GM12878 (cell line): ENCODE results near the gene CHRM4. TPM values are rescaled to one million over a fixed set of nuclear protein-coding genes. Genes with fewer than 3 reads are reported as not detected.

Source experiments
- CREM ChIP-seq: IDR thresholded peaks from 2 replicates; pipeline ENCODE4 v1.6.1; 2014; ENCODE audit warnings: antibody characterized with exemption, low read depth
- KDM1A ChIP-seq: fragments of 200-600 bp; sonication (generic); IDR thresholded peaks from 2 replicates; pipeline ENCODE4 v1.6.1; 2016; ENCODE audit warnings: borderline replicate concordance
- SUZ12 ChIP-seq: fragments of 200-600 bp; sonication (generic); IDR thresholded peaks from one replicate; pipeline ENCODE4 v1.6.1; 2018; ENCODE audit warnings: antibody characterized with exemption, mild to moderate bottlenecking; ENCODE audit not compliant: unreplicated experiment
- YY1 ChIP-seq: IDR thresholded peaks from 2 replicates; pipeline ENCODE4 v1.6.1; 2011; ENCODE audit warnings: low read depth, mild to moderate bottlenecking, low read length
- polyA plus RNA-seq, 11 experiments: library from polyadenylated mRNA; depleted of rRNA in 4 of 11; unstranded in 6 of 11; stranded (reverse) in 5 of 11; fragments of >200 nt; fragmentation: Nextera tagmentation in 4 of 11; fragmentation: Illumina TruSeq in 1 of 11; extraction: Ambion mirVana in 4 of 11; extraction: Trizol in 1 of 11; gene quantifications; 1 replicate in 1 of 11; 2 replicates in 10 of 11; pipeline versions ENCODE4 v1.2.1 to v1.2.3, GENCODE V29; 2011 to 2016; ENCODE audit warnings: inconsistent platforms in 2 of 11, missing spikeins in 2 of 11, low read depth in 1 of 11
- total RNA-seq, 4 experiments: library from RNA; depleted of rRNA in 3 of 4; stranded (reverse); fragments of >200 nt in 3 of 4; fragmentation: Illumina TruSeq in 1 of 4; extraction: Trizol in 1 of 4; gene quantifications; 2 replicates each; pipeline versions ENCODE4 v1.2.1 to v1.2.3, GENCODE V29; 2013 to 2021
- TF ChIP-seq, protein P1 (sequence below): fragments of 450-650 bp; IDR thresholded peaks from 2 replicates; pipeline ENCODE4 v1.6.1; 2017; ENCODE audit warnings: mild to moderate bottlenecking, moderate library complexity
- TF ChIP-seq, protein P2 (sequence below): fragments of 150-350 bp; IDR thresholded peaks from 2 replicates; pipeline ENCODE4 v1.6.1; 2014; ENCODE audit warnings: mild to moderate bottlenecking, low read depth, low read length
- TF ChIP-seq, protein P3 (sequence below): fragments of 450-650 bp; formaldehyde crosslinking; IDR thresholded peaks from 2 replicates; pipeline ENCODE4 v1.4.0; 2022; ENCODE audit warnings: mild to moderate bottlenecking, moderate library complexity

Gene CHRM4
- total and polyA plus RNA-seq, 10 of the 15 experiments (the other 5 are each of a cell fraction or from before 2014, with no cell fraction given): 0.12 to 0.23 (median 0.13) TPM; not detected in 7

DNA sequence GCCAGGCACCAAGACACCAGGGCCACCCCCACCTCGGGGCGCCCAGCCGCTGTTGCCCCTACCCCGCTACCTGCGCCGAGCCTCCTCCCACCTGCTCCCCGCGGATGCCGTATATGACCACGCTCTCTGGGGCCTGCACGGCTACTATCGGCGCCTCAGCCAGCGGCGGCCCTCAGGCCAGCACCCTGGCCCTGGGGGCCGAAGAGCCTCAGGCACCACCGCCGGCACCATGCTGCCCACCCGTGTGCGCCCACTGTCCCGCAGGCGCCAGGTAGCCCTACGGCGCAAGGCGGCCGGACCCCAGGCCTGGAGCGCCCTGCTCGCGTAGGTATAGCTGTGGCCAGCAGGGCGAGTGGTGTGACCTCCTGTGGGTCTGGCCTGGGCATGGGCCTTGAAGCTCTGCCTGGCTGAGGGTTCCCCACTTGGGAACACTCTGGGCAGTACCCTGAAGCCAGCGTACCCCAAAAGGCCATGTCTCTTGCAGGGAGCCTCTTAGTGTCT is 24.9 kb downstream of the CHRM4 start (continued):
- TF ChIP-seq, protein P1, sequence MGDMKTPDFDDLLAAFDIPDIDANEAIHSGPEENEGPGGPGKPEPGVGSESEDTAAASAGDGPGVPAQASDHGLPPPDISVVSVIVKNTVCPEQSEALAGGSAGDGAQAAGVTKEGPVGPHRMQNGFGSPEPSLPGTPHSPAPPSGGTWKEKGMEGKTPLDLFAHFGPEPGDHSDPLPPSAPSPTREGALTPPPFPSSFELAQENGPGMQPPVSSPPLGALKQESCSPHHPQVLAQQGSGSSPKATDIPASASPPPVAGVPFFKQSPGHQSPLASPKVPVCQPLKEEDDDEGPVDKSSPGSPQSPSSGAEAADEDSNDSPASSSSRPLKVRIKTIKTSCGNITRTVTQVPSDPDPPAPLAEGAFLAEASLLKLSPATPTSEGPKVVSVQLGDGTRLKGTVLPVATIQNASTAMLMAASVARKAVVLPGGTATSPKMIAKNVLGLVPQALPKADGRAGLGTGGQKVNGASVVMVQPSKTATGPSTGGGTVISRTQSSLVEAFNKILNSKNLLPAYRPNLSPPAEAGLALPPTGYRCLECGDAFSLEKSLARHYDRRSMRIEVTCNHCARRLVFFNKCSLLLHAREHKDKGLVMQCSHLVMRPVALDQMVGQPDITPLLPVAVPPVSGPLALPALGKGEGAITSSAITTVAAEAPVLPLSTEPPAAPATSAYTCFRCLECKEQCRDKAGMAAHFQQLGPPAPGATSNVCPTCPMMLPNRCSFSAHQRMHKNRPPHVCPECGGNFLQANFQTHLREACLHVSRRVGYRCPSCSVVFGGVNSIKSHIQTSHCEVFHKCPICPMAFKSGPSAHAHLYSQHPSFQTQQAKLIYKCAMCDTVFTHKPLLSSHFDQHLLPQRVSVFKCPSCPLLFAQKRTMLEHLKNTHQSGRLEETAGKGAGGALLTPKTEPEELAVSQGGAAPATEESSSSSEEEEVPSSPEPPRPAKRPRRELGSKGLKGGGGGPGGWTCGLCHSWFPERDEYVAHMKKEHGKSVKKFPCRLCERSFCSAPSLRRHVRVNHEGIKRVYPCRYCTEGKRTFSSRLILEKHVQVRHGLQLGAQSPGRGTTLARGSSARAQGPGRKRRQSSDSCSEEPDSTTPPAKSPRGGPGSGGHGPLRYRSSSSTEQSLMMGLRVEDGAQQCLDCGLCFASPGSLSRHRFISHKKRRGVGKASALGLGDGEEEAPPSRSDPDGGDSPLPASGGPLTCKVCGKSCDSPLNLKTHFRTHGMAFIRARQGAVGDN: no peak
- TF ChIP-seq KDM1A (no peak), YY1 (no peak), SUZ12 (no peak), CREM (no peak)
- TF ChIP-seq, protein P2, sequence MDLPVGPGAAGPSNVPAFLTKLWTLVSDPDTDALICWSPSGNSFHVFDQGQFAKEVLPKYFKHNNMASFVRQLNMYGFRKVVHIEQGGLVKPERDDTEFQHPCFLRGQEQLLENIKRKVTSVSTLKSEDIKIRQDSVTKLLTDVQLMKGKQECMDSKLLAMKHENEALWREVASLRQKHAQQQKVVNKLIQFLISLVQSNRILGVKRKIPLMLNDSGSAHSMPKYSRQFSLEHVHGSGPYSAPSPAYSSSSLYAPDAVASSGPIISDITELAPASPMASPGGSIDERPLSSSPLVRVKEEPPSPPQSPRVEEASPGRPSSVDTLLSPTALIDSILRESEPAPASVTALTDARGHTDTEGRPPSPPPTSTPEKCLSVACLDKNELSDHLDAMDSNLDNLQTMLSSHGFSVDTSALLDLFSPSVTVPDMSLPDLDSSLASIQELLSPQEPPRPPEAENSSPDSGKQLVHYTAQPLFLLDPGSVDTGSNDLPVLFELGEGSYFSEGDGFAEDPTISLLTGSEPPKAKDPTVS: no peak
- TF ChIP-seq, protein P3, sequence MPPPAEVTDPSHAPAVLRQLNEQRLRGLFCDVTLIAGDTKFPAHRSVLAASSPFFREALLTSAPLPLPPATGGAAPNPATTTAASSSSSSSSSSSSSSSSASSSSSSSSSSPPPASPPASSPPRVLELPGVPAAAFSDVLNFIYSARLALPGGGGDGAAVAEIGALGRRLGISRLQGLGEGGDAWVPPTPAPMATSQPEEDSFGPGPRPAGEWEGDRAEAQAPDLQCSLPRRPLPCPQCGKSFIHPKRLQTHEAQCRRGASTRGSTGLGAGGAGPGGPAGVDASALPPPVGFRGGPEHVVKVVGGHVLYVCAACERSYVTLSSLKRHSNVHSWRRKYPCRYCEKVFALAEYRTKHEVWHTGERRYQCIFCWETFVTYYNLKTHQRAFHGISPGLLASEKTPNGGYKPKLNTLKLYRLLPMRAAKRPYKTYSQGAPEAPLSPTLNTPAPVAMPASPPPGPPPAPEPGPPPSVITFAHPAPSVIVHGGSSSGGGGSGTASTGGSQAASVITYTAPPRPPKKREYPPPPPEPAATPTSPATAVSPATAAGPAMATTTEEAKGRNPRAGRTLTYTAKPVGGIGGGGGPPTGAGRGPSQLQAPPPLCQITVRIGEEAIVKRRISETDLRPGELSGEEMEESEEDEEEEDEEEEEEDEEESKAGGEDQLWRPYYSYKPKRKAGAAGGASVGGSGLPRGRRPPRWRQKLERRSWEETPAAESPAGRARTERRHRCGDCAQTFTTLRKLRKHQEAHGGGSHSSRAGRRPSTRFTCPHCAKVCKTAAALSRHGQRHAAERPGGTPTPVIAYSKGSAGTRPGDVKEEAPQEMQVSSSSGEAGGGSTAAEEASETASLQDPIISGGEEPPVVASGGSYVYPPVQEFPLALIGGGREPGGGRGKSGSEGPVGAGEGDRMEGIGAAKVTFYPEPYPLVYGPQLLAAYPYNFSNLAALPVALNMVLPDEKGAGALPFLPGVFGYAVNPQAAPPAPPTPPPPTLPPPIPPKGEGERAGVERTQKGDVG (CRISPR knock-in tag): no peak
